Measurements from ENCODE around the gene TRIM26.

The TRIM26 gene

GRCh38 chr6:30206799-30207618 lies 6.2 kb downstream of the TRIM26 start:
- H3K27ac ChIP-seq (ENCODE audit: low read length): no peak overlapping the region

GRCh38 chr6:30206152-30206551 lies 7.1 kb downstream of the TRIM26 start:
- Histone ChIP-seq H3K9me3 (ENCODE audit: insufficient read depth, low read depth, low read length) (no peaks in the 10 kb centered on the region), H3K36me3 (ENCODE audit: insufficient read depth, low read depth, low read length) (0 out of 2 replicates have a peak, but pooled peaks cover 12% of the 10 kb centered on the region), H3K27me3 (ENCODE audit: insufficient read depth, low read length) (no peaks in the 10 kb centered on the region), H3K4me3 (ENCODE audit: low read length) (no peak overlapping the region), H3K27ac (ENCODE audit: low read length) (no peak overlapping the region), H3K4me1 (ENCODE audit: insufficient read depth, low read length) (peaks cover 37% of the 10 kb centered on the region), H3K9ac (ENCODE audit: low read depth, low read length) (no peak overlapping the region)

More at GRCh38 chr6:30206799-30207618, 6.2 kb downstream of the TRIM26 start:
- Histone ChIP-seq H3K4me3 (ENCODE audit: low read length) (peak overlapping the region; percentile 15; the same call in 1 of the 2 replicates), H3K4me1 (ENCODE audit: insufficient read depth, low read length) (peaks cover 37% of the 10 kb centered on the region), H3K36me3 (ENCODE audit: insufficient read depth, low read depth, low read length) (0 out of 2 replicates have a peak, but pooled peaks cover 12% of the 10 kb centered on the region), H3K27me3 (ENCODE audit: insufficient read depth, low read length) (no peaks in the 10 kb centered on the region), H3K9ac (ENCODE audit: low read depth, low read length) (no peak overlapping the region), H3K9me3 (ENCODE audit: insufficient read depth, low read depth, low read length) (no peaks in the 10 kb centered on the region)

GRCh38 chr6:30204116-30204515 lies 9.1 kb downstream of the TRIM26 start:
- H3K27me3 ChIP-seq (ENCODE audit: insufficient read depth, low read length): no peaks in the 10 kb centered on the region
- peaks cover 19% of the 10 kb centered on the region for H3K36me3 ChIP-seq (ENCODE audit: insufficient read depth, low read depth, low read length)
- no peak overlapping the region for H3K27ac ChIP-seq (ENCODE audit: low read length)
- H3K9ac ChIP-seq (ENCODE audit: low read depth, low read length): no peak overlapping the region
- no peak overlapping the region for H3K4me3 ChIP-seq (ENCODE audit: low read length)
- peaks cover 30% of the 10 kb centered on the region for H3K4me1 ChIP-seq (ENCODE audit: insufficient read depth, low read length)
- no peaks in the 10 kb centered on the region for H3K9me3 ChIP-seq (ENCODE audit: insufficient read depth, low read depth, low read length)

GRCh38 chr6:30202366-30202765 lies 10.8 kb downstream of the TRIM26 start:
- no peaks in the 10 kb centered on the region for H3K9me3 ChIP-seq (ENCODE audit: insufficient read depth, low read depth, low read length)
- H3K4me3 ChIP-seq (ENCODE audit: low read length): no peak overlapping the region
- H3K27ac ChIP-seq (ENCODE audit: low read length): no peak overlapping the region
- no peak overlapping the region for H3K9ac ChIP-seq (ENCODE audit: low read depth, low read length)
- H3K4me1 ChIP-seq (ENCODE audit: insufficient read depth, low read length): peaks cover 23% of the 10 kb centered on the region
- no peaks in the 10 kb centered on the region for H3K27me3 ChIP-seq (ENCODE audit: insufficient read depth, low read length)
- peaks cover 31% of the 10 kb centered on the region for H3K36me3 ChIP-seq (ENCODE audit: insufficient read depth, low read depth, low read length)

- peaks cover 48% of the 10 kb centered on the region for H3K36me3 ChIP-seq (ENCODE audit: insufficient read depth, low read depth, low read length)
- H3K27ac ChIP-seq (ENCODE audit: low read length): no peak overlapping the region
- H3K4me1 ChIP-seq (ENCODE audit: insufficient read depth, low read length): peaks cover 19% of the 10 kb centered on the region
- H3K4me3 ChIP-seq (ENCODE audit: low read length): no peak overlapping the region
- no peaks in the 10 kb centered on the region for H3K27me3 ChIP-seq (ENCODE audit: insufficient read depth, low read length)
- H3K9ac ChIP-seq (ENCODE audit: low read depth, low read length): no peak overlapping the region
- H3K9me3 ChIP-seq (ENCODE audit: insufficient read depth, low read depth, low read length): no peaks in the 10 kb centered on the region
Measured at GRCh38 chr6:30200551-30201281, 12.5 kb downstream of the TRIM26 start.

GRCh38 chr6:30198166-30199084 lies 14.8 kb downstream of the TRIM26 start:
- H3K27ac ChIP-seq (ENCODE audit: low read length): no peak overlapping the region
- no peaks in the 10 kb centered on the region for H3K27me3 ChIP-seq (ENCODE audit: insufficient read depth, low read length)
- H3K9me3 ChIP-seq (ENCODE audit: insufficient read depth, low read depth, low read length): no peaks in the 10 kb centered on the region
- no peak overlapping the region for H3K9ac ChIP-seq (ENCODE audit: low read depth, low read length)
- H3K4me3 ChIP-seq (ENCODE audit: low read length): no peak overlapping the region
- peaks cover 16% of the 10 kb centered on the region for H3K4me1 ChIP-seq (ENCODE audit: insufficient read depth, low read length)
- peaks cover 65% of the 10 kb centered on the region for H3K36me3 ChIP-seq (ENCODE audit: insufficient read depth, low read depth, low read length)

GRCh38 chr6:30196376-30196775 lies 16.8 kb downstream of the TRIM26 start:
- Histone ChIP-seq H3K36me3 (ENCODE audit: insufficient read depth, low read depth, low read length) (peaks cover 74% of the 10 kb centered on the region), H3K27me3 (ENCODE audit: insufficient read depth, low read length) (no peaks in the 10 kb centered on the region), H3K9ac (ENCODE audit: low read depth, low read length) (no peak overlapping the region), H3K27ac (ENCODE audit: low read length) (no peak overlapping the region), H3K4me1 (ENCODE audit: insufficient read depth, low read length) (peaks cover 6% of the 10 kb centered on the region; the same call in 1 of the 2 replicates), H3K4me3 (ENCODE audit: low read length) (no peak overlapping the region), H3K9me3 (ENCODE audit: insufficient read depth, low read depth, low read length) (no peaks in the 10 kb centered on the region)

GRCh38 chr6:30195951-30196350 lies 17.3 kb downstream of the TRIM26 start:
- peaks cover 3% of the 10 kb centered on the region; the same call in 1 of the 2 replicates for H3K4me1 ChIP-seq (ENCODE audit: insufficient read depth, low read length)
- H3K27me3 ChIP-seq (ENCODE audit: insufficient read depth, low read length): no peaks in the 10 kb centered on the region
- H3K4me3 ChIP-seq (ENCODE audit: low read length): no peak overlapping the region
- peaks cover 77% of the 10 kb centered on the region for H3K36me3 ChIP-seq (ENCODE audit: insufficient read depth, low read depth, low read length)
- no peaks in the 10 kb centered on the region for H3K9me3 ChIP-seq (ENCODE audit: insufficient read depth, low read depth, low read length)
- no peak overlapping the region for H3K27ac ChIP-seq (ENCODE audit: low read length)
- no peak overlapping the region for H3K9ac ChIP-seq (ENCODE audit: low read depth, low read length)

GRCh38 chr6:30194797-30195690 lies 18.2 kb downstream of the TRIM26 start:
- Histone ChIP-seq H3K4me3 (ENCODE audit: low read length) (no peak overlapping the region), H3K9me3 (ENCODE audit: insufficient read depth, low read depth, low read length) (no peaks in the 10 kb centered on the region), H3K27ac (ENCODE audit: low read length) (no peak overlapping the region), H3K36me3 (ENCODE audit: insufficient read depth, low read depth, low read length) (peaks cover 78% of the 10 kb centered on the region), H3K4me1 (ENCODE audit: insufficient read depth, low read length) (peaks cover 3% of the 10 kb centered on the region; the same call in 1 of the 2 replicates), H3K9ac (ENCODE audit: low read depth, low read length) (no peak overlapping the region; the same call in 1 of the 2 replicates), H3K27me3 (ENCODE audit: insufficient read depth, low read length) (no peaks in the 10 kb centered on the region)

- Histone ChIP-seq H3K9me3 (ENCODE audit: insufficient read depth, low read depth, low read length) (no peaks in the 10 kb centered on the region), H3K4me1 (ENCODE audit: insufficient read depth, low read length) (peaks cover 3% of the 10 kb centered on the region; the same call in 1 of the 2 replicates), H3K27me3 (ENCODE audit: insufficient read depth, low read length) (no peaks in the 10 kb centered on the region), H3K9ac (ENCODE audit: low read depth, low read length) (no peak overlapping the region), H3K36me3 (ENCODE audit: insufficient read depth, low read depth, low read length) (peaks cover 76% of the 10 kb centered on the region), H3K27ac (ENCODE audit: low read length) (no peak overlapping the region), H3K4me3 (ENCODE audit: low read length) (no peak overlapping the region)
Measured at GRCh38 chr6:30192076-30192475, 21.1 kb downstream of the TRIM26 start.

Measured in iPS-20b (cell line).